ENCODE results near the gene PRTFDC1.

- TF ChIP-seq TCF7L2 (IDR thresholded peaks at IDR 0.05; ENCODE audit: low read depth, low read length) (no peak), ERF (CRISPR knock-in tag; IDR thresholded peaks at IDR 0.05) (no peak), CTCF (CRISPR knock-in tag; IDR thresholded peaks at IDR 0.05) (no peak), POLR2AphosphoS5 (IDR thresholded peaks at IDR 0.05; ENCODE audit: low read depth, low read length) (no peak), MED1 (CRISPR knock-in tag; IDR thresholded peaks at IDR 0.05) (no peak), DMAP1 (CRISPR knock-in tag; IDR thresholded peaks at IDR 0.05) (no peak)
Measured at GRCh38 chr10:24813856-24814255, 138.6 kb downstream of the PRTFDC1 start.
